Measurements from ENCODE around the gene MAPK10. TPM values are rescaled to one million over a fixed set of nuclear protein-coding genes. Genes with fewer than 3 reads are reported as not detected.

The MAPK10 gene
- total and polyA plus RNA-seq, 4 donors: 93.5 to 202 (median 106) TPM

DNA sequence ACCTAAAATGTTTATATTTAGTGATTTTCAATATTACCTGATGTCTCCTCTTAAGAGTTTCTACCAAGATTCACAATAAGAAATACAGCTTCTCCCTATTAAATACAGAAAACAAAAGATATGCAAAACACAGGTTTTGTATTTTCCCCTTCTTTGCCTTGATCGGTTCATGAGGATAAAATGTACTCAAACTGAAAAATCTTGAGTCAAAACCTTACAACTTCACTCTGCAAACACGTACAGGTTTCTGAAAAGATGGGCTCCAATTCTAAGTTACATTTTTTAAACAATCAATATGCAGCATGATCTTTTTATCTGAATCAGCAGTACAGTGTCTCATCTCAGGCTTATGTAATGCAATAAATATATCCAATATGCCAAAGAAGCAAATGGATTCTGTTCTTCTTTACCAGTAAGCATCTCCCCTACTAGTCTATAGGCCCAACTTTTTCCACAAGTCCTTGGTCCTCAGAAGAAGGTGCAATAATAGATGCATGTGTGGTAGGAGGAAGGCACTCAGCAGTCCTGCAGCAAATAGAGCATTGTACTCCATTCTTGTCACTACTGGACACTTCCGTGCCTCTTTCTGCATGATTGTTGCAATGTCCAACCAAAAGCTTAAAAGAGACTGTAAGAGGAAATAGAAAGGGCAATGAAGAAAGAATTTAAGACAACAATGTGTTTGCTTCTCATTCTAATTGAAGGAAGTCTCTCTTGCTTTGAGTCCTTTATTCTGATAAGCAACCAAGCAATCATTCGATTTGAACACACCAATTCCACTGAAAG is 3.2 kb downstream of the MAPK10 start:
- WGBS (ENCODE audit: insufficient coverage): no CpG with 5 or more reads among the region's 4 CpGs
- peak in 3 of 6 donors; percentile 35 to 75 (median 52) for DNase-seq (ENCODE audit: low read depth in 4 of 6, low spot score in 6 of 6)
- H3K36me3 ChIP-seq (ENCODE audit: control insufficient read depth, insufficient read depth, low read length): no peaks in the 10 kb centered on the region
- peak overlapping the region; percentile 71 for H3K4me3 ChIP-seq (ENCODE audit: low read depth, low read length)
- no peaks in the 10 kb centered on the region for H3K9me3 ChIP-seq (ENCODE audit: control insufficient read depth, insufficient read depth, low read length)
- peaks cover 3% of the 10 kb centered on the region for H3K4me1 ChIP-seq (ENCODE audit: control insufficient read depth, insufficient read depth, low read length)
- no peaks in the 10 kb centered on the region for H3K27me3 ChIP-seq (ENCODE audit: control insufficient read depth, insufficient read depth, low read length)
- no peak overlapping the region for H3K27ac ChIP-seq (ENCODE audit: low read depth, low read length)

GRCh38 chr4:86354390-86354789 is 5.5 kb downstream of the MAPK10 start:
- no peaks in the 10 kb centered on the region for H3K36me3 ChIP-seq (ENCODE audit: control insufficient read depth, insufficient read depth, low read length)
- peak in 1 of 6 donors; percentile 55 for DNase-seq (ENCODE audit: low read depth in 4 of 6, low spot score in 6 of 6)
- no peaks in the 10 kb centered on the region for H3K4me1 ChIP-seq (ENCODE audit: control insufficient read depth, insufficient read depth, low read length)
- no peaks in the 10 kb centered on the region for H3K9me3 ChIP-seq (ENCODE audit: control insufficient read depth, insufficient read depth, low read length)
- no peak overlapping the region for H3K4me3 ChIP-seq (ENCODE audit: low read depth, low read length)
- WGBS (ENCODE audit: insufficient coverage): no CpG with 5 or more reads among the region's 2 CpGs
- H3K27me3 ChIP-seq (ENCODE audit: control insufficient read depth, insufficient read depth, low read length): no peaks in the 10 kb centered on the region
- no peak overlapping the region for H3K27ac ChIP-seq (ENCODE audit: low read depth, low read length)

- no peak for DNase-seq (ENCODE audit: low read depth in 4 of 6, low spot score in 6 of 6)
- no peaks in the 10 kb centered on the region for H3K4me1 ChIP-seq (ENCODE audit: control insufficient read depth, insufficient read depth, low read length)
- H3K27ac ChIP-seq (ENCODE audit: low read depth, low read length): no peak overlapping the region
- no peaks in the 10 kb centered on the region for H3K36me3 ChIP-seq (ENCODE audit: control insufficient read depth, insufficient read depth, low read length)
- H3K4me3 ChIP-seq (ENCODE audit: low read depth, low read length): no peak overlapping the region
- H3K9me3 ChIP-seq (ENCODE audit: control insufficient read depth, insufficient read depth, low read length): no peaks in the 10 kb centered on the region
- WGBS (ENCODE audit: insufficient coverage): 80% methylated on average over 1 of the region's 3 CpGs
- no peaks in the 10 kb centered on the region for H3K27me3 ChIP-seq (ENCODE audit: control insufficient read depth, insufficient read depth, low read length)
Observed at GRCh38 chr4:86346320-86346719, 13.5 kb downstream of the MAPK10 start.

DNA sequence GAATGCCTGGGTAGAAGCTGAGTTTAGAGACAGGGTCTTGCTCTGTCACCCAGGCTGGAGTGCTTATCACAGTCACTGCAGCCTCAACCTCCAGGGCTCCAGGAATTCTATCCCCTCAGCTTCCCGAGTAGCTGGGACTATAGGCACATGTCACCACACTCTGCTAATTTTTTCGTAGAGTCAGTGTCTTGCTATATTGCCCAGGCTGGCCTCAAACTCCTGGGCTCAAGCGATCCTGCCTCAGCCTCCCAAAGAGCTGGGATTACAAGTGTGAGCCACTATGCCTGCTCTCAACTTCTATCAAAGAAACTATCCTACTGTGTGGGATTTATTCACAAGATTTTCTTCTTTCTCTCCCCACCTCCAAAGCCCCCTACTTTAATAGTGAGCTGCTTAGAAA is 15.7 kb downstream of the MAPK10 start:
- no peak for DNase-seq (ENCODE audit: low read depth in 4 of 6, low spot score in 6 of 6)
- WGBS (ENCODE audit: insufficient coverage): 80% methylated on average over 3 of the region's 3 CpGs
- no peak overlapping the region for H3K4me3 ChIP-seq (ENCODE audit: low read depth, low read length)

GRCh38 chr4:86338989-86339388 is 20.9 kb downstream of the MAPK10 start:
- Histone ChIP-seq H3K36me3 (ENCODE audit: control insufficient read depth, insufficient read depth, low read length) (no peaks in the 10 kb centered on the region), H3K4me3 (ENCODE audit: low read depth, low read length) (no peak overlapping the region), H3K9me3 (ENCODE audit: control insufficient read depth, insufficient read depth, low read length) (no peaks in the 10 kb centered on the region), H3K4me1 (ENCODE audit: control insufficient read depth, insufficient read depth, low read length) (no peaks in the 10 kb centered on the region), H3K27me3 (ENCODE audit: control insufficient read depth, insufficient read depth, low read length) (no peaks in the 10 kb centered on the region), H3K27ac (ENCODE audit: low read depth, low read length) (no peak overlapping the region)
- no CpG with 5 or more reads among the region's 2 CpGs for WGBS (ENCODE audit: insufficient coverage)
- no peak for DNase-seq (ENCODE audit: low read depth in 4 of 6, low spot score in 6 of 6)

More for the DNA sequence above, 15.7 kb downstream of the MAPK10 start:
- Histone ChIP-seq H3K9me3 (ENCODE audit: control insufficient read depth, insufficient read depth, low read length) (no peaks in the 10 kb centered on the region), H3K27me3 (ENCODE audit: control insufficient read depth, insufficient read depth, low read length) (no peaks in the 10 kb centered on the region), H3K4me1 (ENCODE audit: control insufficient read depth, insufficient read depth, low read length) (no peaks in the 10 kb centered on the region), H3K27ac (ENCODE audit: low read depth, low read length) (no peak overlapping the region), H3K36me3 (ENCODE audit: control insufficient read depth, insufficient read depth, low read length) (no peaks in the 10 kb centered on the region)

- no peak overlapping the region for H3K27ac ChIP-seq (ENCODE audit: low read depth, low read length)
- WGBS (ENCODE audit: insufficient coverage): no CpG with 5 or more reads among the region's 3 CpGs
Observed at GRCh38 chr4:86338521-86338920, 21.3 kb downstream of the MAPK10 start.

GRCh38 chr4:86334020-86334750 is 25.7 kb downstream of the MAPK10 start:
- no peak for DNase-seq (ENCODE audit: low read depth in 4 of 6, low spot score in 6 of 6)
- WGBS (ENCODE audit: insufficient coverage): 93% methylated on average over 1 of the region's 2 CpGs
- Histone ChIP-seq H3K27me3 (ENCODE audit: control insufficient read depth, insufficient read depth, low read length) (no peaks in the 10 kb centered on the region), H3K36me3 (ENCODE audit: control insufficient read depth, insufficient read depth, low read length) (no peaks in the 10 kb centered on the region), H3K4me3 (ENCODE audit: low read depth, low read length) (no peak overlapping the region), H3K4me1 (ENCODE audit: control insufficient read depth, insufficient read depth, low read length) (no peaks in the 10 kb centered on the region), H3K9me3 (ENCODE audit: control insufficient read depth, insufficient read depth, low read length) (no peaks in the 10 kb centered on the region), H3K27ac (ENCODE audit: low read depth, low read length) (no peak overlapping the region)

More at GRCh38 chr4:86338521-86338920, 21.3 kb downstream of the MAPK10 start:
- Histone ChIP-seq H3K36me3 (ENCODE audit: control insufficient read depth, insufficient read depth, low read length) (no peaks in the 10 kb centered on the region), H3K27me3 (ENCODE audit: control insufficient read depth, insufficient read depth, low read length) (no peaks in the 10 kb centered on the region), H3K9me3 (ENCODE audit: control insufficient read depth, insufficient read depth, low read length) (no peaks in the 10 kb centered on the region), H3K4me3 (ENCODE audit: low read depth, low read length) (no peak overlapping the region), H3K4me1 (ENCODE audit: control insufficient read depth, insufficient read depth, low read length) (no peaks in the 10 kb centered on the region)
- DNase-seq (ENCODE audit: low read depth in 4 of 6, low spot score in 6 of 6): no peak

GRCh38 chr4:86333236-86333635 is 26.6 kb downstream of the MAPK10 start:
- DNase-seq (ENCODE audit: low read depth in 4 of 6, low spot score in 6 of 6): no peak
- Histone ChIP-seq H3K27ac (ENCODE audit: low read depth, low read length) (no peak overlapping the region), H3K4me1 (ENCODE audit: control insufficient read depth, insufficient read depth, low read length) (no peaks in the 10 kb centered on the region), H3K9me3 (ENCODE audit: control insufficient read depth, insufficient read depth, low read length) (no peaks in the 10 kb centered on the region), H3K36me3 (ENCODE audit: control insufficient read depth, insufficient read depth, low read length) (no peaks in the 10 kb centered on the region), H3K4me3 (ENCODE audit: low read depth, low read length) (no peak overlapping the region), H3K27me3 (ENCODE audit: control insufficient read depth, insufficient read depth, low read length) (no peaks in the 10 kb centered on the region)
- 46% methylated on average over 1 of the region's 1 CpG for WGBS (ENCODE audit: insufficient coverage)

DNA sequence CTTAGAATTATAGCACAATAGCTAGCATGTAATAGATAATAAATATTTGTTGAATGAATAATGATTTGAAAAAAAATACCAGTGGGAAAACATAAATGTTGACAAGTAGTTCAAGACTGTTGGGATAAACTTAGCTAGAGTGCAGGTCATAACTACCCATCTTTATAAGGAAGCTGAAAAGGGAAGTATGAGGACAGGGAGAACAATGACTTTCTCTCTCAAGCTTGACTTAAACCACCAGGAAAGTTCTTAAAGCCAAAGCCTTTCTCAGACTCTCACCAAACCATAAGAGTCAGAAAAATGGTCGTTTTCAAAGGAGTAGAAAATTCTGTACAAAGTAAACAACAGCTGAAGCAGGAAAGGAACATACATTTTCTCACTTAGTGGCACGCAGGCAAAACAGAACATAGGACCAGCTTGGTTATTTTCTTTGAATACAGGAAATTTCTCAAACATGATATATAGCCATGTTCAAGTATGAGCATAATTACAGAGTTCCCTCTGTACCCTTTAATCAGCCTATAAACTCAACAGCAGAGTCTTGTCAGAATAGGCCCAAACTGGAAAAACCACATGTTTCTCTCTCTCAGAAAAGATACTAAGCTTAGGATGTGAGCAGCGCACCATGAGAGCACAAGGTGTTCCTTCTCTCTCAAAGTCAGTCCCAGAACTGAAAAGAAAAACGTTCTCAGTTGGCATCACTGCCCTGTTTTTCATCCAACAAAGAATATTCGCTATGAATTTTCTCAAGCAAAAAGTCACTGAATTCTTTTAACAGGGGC is 28.7 kb downstream of the MAPK10 start:
- 90% methylated on average over 1 of the region's 5 CpGs for WGBS (ENCODE audit: insufficient coverage)
- DNase-seq (ENCODE audit: low read depth in 4 of 6, low spot score in 6 of 6): no peak
- no peak overlapping the region for H3K27ac ChIP-seq (ENCODE audit: low read depth, low read length)

More for the DNA sequence above, 28.7 kb downstream of the MAPK10 start:
- no peak overlapping the region for H3K4me3 ChIP-seq (ENCODE audit: low read depth, low read length)
- no peaks in the 10 kb centered on the region for H3K27me3 ChIP-seq (ENCODE audit: control insufficient read depth, insufficient read depth, low read length)
- no peaks in the 10 kb centered on the region for H3K9me3 ChIP-seq (ENCODE audit: control insufficient read depth, insufficient read depth, low read length)
- H3K36me3 ChIP-seq (ENCODE audit: control insufficient read depth, insufficient read depth, low read length): no peaks in the 10 kb centered on the region
- H3K4me1 ChIP-seq (ENCODE audit: control insufficient read depth, insufficient read depth, low read length): peaks cover 3% of the 10 kb centered on the region

All from spinal cord (tissue), 10 donors.